HG03139 (cell line): ENCODE measurements around the gene ZNF99.
"Not testable (repeated sequence)": the region's sequence is repeated elsewhere in the genome, so short reads cannot be mapped to it uniquely, and the experiment has no call there.

Experiments used
- ATAC-seq: cut with Tn5 transposase; IDR thresholded peaks from one replicate; pipeline ENCODE4 v1.9.1; 2021; ENCODE audit not compliant: unreplicated experiment

The ZNF99 gene

GRCh38 chr19:22783651-22784410, at the start of gene ZNF99:
TSS of gene ZNF99 (minus strand) at chr19:22784151. CDS start at chr19:22784016, 135 bp downstream.
- ATAC-seq, result no peak

DNA sequence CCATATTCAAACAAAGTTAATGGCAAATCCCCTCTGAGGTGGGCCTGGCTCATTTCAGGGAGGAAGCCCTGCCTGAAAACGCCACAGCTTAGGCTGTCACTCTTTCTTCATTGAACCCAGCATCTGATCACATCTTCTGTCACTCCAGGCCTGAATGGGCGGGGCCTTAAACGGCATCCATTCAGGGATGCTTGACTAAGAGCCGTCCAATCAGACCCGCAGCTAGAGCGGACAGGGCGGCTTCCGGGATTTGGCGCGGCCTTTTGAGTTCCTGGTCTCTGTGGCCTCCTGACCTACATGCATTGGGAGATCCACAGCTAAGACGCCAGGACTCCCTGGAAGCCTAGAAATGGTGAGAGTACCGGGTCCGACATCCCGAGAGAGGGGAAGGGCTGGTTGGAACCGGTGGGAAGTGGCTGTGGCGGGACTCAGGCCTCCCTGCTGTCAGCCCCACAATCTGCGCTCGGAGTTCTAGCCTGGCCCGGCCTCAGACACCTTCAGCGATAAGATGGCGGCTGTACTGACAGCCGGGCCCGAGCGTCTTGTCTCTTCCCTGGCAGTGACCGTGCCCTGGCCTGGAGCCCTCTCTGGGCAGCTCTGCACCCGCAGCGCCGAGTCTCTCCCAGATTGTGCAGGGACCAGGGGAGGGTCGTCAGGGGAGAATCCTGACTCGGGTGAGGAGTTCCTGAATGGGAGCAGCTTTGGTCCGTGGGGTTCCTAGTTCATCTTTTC, 48.2 kb upstream of the ZNF99 start, which contains the start of gene ZNF723:
Gene ZNF723, plus strand, starts transcription at position 261 of the 732 bp plus-strand sequence. Its CDS starts 89 bp downstream, at position 350.
- no peak for ATAC-seq

GRCh38 chr19:22831211-22831610, 47.3 kb upstream of the ZNF99 start:
- ATAC-seq, result no peak

DNA sequence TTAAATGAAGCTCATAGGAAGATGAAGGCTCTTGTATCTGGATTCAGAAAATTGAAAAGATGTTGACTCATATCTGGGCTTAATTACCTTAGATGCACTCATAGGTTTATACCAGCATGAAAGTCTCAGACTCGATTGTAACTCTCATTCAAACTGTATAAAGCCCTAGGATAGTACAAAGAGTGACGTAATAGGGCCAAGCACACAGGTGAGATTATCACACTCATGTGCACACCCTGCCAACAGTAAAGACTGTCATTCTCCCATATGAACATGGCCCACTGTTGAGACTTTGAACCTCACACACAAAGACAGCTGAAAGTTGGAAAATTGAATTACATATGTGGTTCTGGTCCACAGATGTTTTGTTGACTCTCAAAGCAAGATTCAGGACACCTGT, 30.2 kb upstream of the ZNF99 start:
- ATAC-seq, result no peak

DNA sequence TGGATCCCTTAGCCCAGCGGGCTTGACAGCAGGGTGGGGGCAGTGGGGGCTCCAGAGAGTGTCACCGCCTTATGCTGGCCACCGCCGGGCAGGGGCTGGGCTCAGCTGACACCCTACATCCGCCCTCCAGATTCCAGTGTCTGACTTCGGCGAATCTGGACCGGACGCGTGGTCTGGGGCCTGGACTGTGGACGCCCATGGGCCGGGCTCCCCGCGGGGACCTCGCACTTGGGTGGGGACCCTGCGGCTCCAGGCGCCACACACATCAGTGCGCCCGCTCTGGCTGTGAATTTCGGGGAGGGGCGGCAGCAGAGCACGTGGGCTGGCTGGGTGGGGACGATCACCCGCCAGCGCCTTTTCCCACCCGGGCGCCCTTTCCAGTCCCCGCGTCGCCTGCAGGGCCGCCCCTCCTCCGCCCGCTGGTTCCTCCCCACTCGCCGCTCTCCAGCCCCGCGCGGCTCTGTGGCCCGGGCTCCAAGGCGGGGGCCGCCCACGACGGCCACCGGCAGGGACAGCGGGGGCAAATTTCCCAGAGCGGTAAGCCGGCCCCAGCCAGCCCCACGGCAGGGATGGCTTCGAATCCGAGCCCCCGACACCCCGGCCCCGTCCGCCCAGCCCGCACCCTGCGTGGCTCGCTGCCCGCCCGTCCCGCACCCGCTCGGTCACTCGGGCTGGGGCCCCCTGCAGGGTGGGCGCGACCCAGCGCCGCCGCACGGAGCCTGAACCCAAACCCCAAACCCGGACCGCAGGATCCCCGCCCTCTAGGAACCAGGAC, 23.3 kb upstream of the ZNF99 start:
- ATAC-seq, result no peak

GRCh38 chr19:22806418-22806817, 22.5 kb upstream of the ZNF99 start:
- no peak for ATAC-seq

DNA sequence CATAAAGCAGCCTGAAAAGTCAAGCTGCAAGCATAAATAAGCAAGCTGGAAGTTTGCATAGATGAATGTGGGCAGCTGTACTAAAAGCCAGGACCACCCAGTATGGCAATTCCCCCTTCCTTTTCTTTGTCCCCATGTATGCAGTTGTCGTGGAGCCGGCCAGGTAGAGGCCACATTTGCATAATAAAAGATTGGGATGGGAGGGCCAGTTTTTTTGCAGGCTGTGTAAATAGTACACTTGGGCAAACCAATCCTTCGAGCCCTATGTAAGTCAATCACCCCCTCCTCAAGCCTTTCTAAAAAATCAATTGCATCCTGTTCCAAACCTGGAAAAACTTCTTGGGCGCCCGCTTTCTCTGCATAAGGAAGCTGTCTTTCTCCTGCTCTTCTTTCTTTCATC, 13.1 kb upstream of the ZNF99 start:
- ATAC-seq, result no peak

GRCh38 chr19:22792863-22793262, 8.9 kb upstream of the ZNF99 start:
- not testable (repeated sequence) for ATAC-seq

DNA sequence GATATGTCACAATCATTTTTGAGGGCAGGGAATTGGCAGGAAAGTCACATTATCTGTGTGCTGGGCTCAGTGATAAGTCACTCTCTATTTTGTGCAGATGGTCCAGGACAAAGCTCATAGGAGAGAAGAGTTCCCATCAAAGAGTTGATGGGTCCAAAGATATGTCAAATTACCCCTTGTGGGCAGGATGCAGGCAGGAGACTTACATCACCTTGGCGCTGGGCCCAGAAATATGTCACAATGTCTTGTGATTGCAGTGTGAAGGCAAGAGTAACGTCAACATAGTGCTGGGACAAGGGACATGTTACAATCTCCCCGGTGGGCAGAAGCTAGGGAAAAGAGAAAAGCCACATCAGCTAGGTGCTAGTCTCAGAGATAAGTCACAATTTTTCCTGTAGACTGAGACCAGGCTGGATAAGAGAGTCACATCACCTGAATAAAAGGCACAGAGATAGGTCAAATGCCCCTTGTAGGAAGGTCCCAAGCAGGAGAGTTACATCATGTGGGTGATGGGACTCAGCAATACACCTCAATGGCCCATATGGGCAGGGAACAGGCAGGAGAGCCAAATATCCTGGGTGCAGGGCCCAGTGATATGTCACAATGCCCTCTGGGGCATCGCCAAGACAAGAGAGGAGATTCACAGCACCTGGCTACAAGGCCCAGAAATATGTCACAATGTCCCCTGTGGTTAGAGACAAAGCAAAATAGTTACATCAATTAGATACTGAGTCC, 47.9 kb downstream of the ZNF99 start:
- no peak for ATAC-seq

- ATAC-seq, result no peak
Measured at GRCh38 chr19:22733691-22734090, 50.3 kb downstream of the ZNF99 start.

- not testable (repeated sequence) for ATAC-seq
Measured at GRCh38 chr19:22728214-22728613, 55.7 kb downstream of the ZNF99 start.

DNA sequence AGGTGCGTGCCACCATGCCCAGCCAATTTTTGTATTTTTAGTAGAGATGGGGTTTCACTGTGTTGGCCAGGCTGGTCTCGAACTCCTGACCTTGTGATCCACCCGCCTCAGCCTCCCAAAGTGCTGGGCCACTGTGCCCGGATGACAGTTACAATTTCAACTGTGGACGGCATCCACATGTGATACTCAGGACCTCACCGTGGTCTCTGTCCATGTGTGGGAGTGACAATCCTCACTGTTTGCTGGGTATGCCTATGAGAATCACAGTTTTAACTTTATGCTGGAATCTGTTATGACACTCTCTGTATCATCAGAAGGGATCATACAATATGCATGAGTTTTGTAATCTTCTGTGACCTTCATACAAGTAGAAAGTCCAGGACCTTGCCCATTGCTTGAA, 62.4 kb downstream of the ZNF99 start:
- ATAC-seq, result not testable (repeated sequence)

DNA sequence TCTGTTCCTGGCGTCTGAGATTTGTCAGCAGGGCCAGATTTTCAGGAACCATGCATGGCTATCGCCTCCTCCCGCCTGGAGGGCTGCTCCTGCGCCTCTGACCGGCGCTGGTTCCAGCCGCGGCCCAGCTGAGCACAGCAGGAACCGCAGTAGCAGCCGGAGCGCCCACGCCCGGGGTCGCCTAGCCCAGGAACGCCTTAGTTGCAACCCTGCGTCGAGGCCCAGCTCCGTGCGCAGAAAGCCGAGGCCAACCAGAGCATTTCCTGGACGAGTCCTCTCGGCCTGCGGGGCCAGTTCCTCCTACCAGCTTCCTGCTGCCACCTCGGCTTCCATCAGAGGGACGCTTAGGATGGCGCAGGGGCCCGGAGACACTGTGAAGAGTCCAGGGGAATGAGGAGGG, 75.0 kb downstream of the ZNF99 start:
- ATAC-seq, result no peak

- not testable (repeated sequence) for ATAC-seq
Measured at GRCh38 chr19:22703096-22703495, 80.9 kb downstream of the ZNF99 start.

GRCh38 chr19:22702661-22703060, 81.3 kb downstream of the ZNF99 start:
- ATAC-seq, result not testable (repeated sequence)
